ENCODE data around the gene SPTBN1. TPM values are rescaled to one million over a fixed set of nuclear protein-coding genes. Genes with fewer than 3 reads are reported as not detected.

The SPTBN1 gene
- total RNA-seq, 1 experiment from 2014 or later, result 262 TPM

DNA sequence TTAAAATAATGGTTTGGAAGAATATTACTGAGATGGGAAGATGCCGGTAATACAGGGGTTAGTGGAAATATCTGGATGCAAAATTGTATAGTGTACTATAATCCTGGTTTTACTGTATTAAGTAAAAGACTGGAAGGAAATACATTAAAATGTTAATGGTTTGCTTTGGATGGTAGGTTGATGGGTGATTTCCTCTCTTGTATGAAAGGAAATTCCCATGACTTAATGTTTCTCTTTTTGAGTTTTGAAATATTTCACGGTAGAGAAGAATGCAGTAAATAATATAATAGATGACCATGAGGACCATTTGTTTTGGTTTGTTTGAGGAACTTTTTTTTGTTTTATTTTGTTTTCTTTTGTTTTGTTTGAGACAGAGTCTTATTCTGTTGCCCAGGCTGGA lies 8.2 kb downstream of the SPTBN1 start:
- DNase-seq, result no peak
- Histone ChIP-seq H3K27ac (no peak overlapping the region), H3K4me3 (no peak overlapping the region), H3K27me3 (ENCODE audit: insufficient read depth, low read depth) (no peaks in the 10 kb centered on the region), H3K9me2 (ENCODE audit: insufficient read depth) (no peaks in the 10 kb centered on the region), H3F3A (ENCODE audit: insufficient read depth, low read depth) (no peaks in the 10 kb centered on the region), H2AFZ (no peak overlapping the region), H3K9me3 (ENCODE audit: insufficient read depth, low read depth) (no peaks in the 10 kb centered on the region), H3K36me3 (ENCODE audit: low read depth) (no peaks in the 10 kb centered on the region), H3K4me1 (replicated peaks; ENCODE audit: insufficient read depth) (no peaks in the 10 kb centered on the region), H3K4me2 (no peak overlapping the region), H3K79me2 (ENCODE audit: low read depth) (no peaks in the 10 kb centered on the region), H4K20me1 (ENCODE audit: insufficient read depth) (no peaks in the 10 kb centered on the region)
- intact Hi-C loops (cut with micrococcal nuclease; ENCODE audit: unreplicated experiment), result no loop called here
- no TSS peak for BruUV-seq (replicated peaks)
- ChIA-PET POLR2A (ENCODE audit: unreplicated experiment) (interaction anchor here (0.7 kb wide), 1 partner anchor 929 kb away, joined by 5 read pairs; no protein-coding TSS in a partner anchor), CTCF (no interaction called here)
- no peak for TF ChIP-seq EZH2 (IDR thresholded peaks at IDR 0.05; ENCODE audit: low read depth)
- TF ChIP-seq, protein P1, sequence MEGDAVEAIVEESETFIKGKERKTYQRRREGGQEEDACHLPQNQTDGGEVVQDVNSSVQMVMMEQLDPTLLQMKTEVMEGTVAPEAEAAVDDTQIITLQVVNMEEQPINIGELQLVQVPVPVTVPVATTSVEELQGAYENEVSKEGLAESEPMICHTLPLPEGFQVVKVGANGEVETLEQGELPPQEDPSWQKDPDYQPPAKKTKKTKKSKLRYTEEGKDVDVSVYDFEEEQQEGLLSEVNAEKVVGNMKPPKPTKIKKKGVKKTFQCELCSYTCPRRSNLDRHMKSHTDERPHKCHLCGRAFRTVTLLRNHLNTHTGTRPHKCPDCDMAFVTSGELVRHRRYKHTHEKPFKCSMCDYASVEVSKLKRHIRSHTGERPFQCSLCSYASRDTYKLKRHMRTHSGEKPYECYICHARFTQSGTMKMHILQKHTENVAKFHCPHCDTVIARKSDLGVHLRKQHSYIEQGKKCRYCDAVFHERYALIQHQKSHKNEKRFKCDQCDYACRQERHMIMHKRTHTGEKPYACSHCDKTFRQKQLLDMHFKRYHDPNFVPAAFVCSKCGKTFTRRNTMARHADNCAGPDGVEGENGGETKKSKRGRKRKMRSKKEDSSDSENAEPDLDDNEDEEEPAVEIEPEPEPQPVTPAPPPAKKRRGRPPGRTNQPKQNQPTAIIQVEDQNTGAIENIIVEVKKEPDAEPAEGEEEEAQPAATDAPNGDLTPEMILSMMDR (conservative IDR thresholded peaks at IDR 0.05), result no peak

GRCh38 chr2:54465143-54465542 lies 9.0 kb downstream of the SPTBN1 start:
- Histone ChIP-seq H4K20me1 (ENCODE audit: insufficient read depth) (no peaks in the 10 kb centered on the region), H3K27ac (no peak overlapping the region), H2AFZ (no peak overlapping the region), H3K4me2 (no peak overlapping the region), H3K9me3 (ENCODE audit: insufficient read depth, low read depth) (no peaks in the 10 kb centered on the region), H3K27me3 (ENCODE audit: insufficient read depth, low read depth) (no peaks in the 10 kb centered on the region), H3F3A (ENCODE audit: insufficient read depth, low read depth) (no peaks in the 10 kb centered on the region), H3K9me2 (ENCODE audit: insufficient read depth) (no peaks in the 10 kb centered on the region), H3K4me1 (replicated peaks; ENCODE audit: insufficient read depth) (no peaks in the 10 kb centered on the region), H3K79me2 (ENCODE audit: low read depth) (no peaks in the 10 kb centered on the region), H3K36me3 (ENCODE audit: low read depth) (no peaks in the 10 kb centered on the region), H3K4me3 (no peak overlapping the region)
- POLR2A ChIA-PET (ENCODE audit: unreplicated experiment), result no interaction called here
- TF ChIP-seq EZH2 (IDR thresholded peaks at IDR 0.05; ENCODE audit: low read depth), result no peak
- TF ChIP-seq, protein P1 (conservative IDR thresholded peaks at IDR 0.05), result no peak
- intact Hi-C loops (cut with micrococcal nuclease; ENCODE audit: unreplicated experiment), result no loop called here
- DNase-seq, result no peak
- CTCF ChIA-PET, result no interaction called here
- no TSS peak for BruUV-seq (replicated peaks)

DNA sequence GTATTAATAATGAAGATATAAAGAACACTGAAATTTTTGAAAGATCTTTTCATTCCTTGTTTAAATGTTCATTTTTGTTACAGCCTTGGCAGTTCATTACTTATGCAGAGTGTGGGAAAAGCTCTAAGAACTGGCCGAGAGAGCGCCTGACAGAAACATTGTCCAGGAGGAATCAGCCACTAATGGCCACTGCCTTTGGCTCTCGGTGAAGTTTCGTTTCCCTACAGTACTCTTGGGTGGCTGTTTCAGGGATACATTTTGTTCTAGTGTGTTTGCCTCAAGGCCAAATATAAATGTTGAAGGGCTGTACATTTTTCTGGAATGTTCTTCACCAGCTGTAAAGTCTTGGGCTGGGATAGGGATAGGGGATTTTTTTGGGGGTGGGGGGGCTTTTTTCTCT lies 10.7 kb downstream of the SPTBN1 start:
- no peaks in the 10 kb centered on the region for H3K79me2 ChIP-seq (ENCODE audit: low read depth)
- intact Hi-C loops (cut with micrococcal nuclease; ENCODE audit: unreplicated experiment), result no loop called here
- H3K4me2 ChIP-seq, result no peak overlapping the region
- ChIA-PET CTCF (no interaction called here), POLR2A (ENCODE audit: unreplicated experiment) (no interaction called here)
- no peaks in the 10 kb centered on the region for H4K20me1 ChIP-seq (ENCODE audit: insufficient read depth)
- DNase-seq, result no peak
- H3K9me2 ChIP-seq (ENCODE audit: insufficient read depth), result no peaks in the 10 kb centered on the region; the same call in 1 of the 2 replicates
- no peak for TF ChIP-seq EZH2 (IDR thresholded peaks at IDR 0.05; ENCODE audit: low read depth)
- TF ChIP-seq, protein P1 (conservative IDR thresholded peaks at IDR 0.05), result no peak
- BruUV-seq (replicated peaks), result no TSS peak
- no peaks in the 10 kb centered on the region for H3K36me3 ChIP-seq (ENCODE audit: low read depth)
- no peak overlapping the region for H3K4me3 ChIP-seq
- no peaks in the 10 kb centered on the region for H3K27me3 ChIP-seq (ENCODE audit: insufficient read depth, low read depth)
- no peaks in the 10 kb centered on the region for H3F3A ChIP-seq (ENCODE audit: insufficient read depth, low read depth)
- no peak overlapping the region for H2AFZ ChIP-seq
- no peaks in the 10 kb centered on the region for H3K4me1 ChIP-seq (replicated peaks; ENCODE audit: insufficient read depth)
- H3K9me3 ChIP-seq (ENCODE audit: insufficient read depth, low read depth), result no peaks in the 10 kb centered on the region
- no peak overlapping the region for H3K27ac ChIP-seq

Measured in PC-9 (cell line).